ENCODE data around the gene SLC4A3.

Gene SLC4A3

DNA sequence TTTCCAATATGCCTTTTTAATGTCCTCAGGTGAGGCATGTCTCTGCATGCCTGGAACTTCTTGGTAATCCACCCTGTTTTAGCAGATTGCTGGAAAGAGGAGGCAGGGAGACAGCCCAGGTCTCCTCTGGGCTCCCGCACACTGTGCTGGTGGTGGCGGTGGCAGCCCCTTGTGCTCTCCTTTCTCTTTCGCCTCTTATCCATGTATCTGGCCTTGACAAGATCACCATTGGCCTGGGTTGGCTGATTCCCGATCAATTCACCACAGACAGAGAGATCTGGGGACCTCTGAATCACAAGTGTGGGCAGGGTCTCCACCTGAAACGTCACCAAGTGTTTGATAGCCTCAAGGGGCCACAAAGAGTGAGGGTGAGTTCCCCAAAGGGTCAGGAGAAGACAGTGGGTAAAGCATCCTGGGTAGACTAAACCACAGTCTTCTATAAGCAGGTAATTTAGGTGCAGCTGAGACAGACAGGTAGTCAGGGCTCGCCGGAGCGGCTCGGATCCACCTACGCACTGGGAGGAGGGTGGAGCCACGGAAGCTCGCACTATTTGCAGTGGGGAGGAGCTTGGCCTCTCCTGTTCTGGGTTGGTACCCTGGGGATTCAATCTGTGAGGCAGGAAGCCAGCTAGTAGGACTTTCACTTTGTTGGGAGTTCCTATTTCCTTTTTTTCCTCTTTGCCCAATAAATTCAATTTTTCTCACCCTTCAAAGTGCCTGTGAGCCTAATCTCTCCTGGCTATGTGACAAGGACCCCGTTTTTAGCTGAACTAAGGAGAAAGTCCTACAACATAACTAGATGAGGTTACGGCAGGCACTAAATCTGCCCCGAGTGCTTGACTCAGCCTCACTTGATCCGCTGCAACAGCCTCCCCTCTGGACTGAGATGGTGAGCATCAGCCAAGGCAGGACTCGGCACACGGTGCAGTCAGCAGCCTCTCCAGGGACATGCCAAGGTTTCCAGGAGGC lies 57.6 kb downstream of the SLC4A3 start:
- peak; percentile 47 to 63 for DNase-seq

DNA sequence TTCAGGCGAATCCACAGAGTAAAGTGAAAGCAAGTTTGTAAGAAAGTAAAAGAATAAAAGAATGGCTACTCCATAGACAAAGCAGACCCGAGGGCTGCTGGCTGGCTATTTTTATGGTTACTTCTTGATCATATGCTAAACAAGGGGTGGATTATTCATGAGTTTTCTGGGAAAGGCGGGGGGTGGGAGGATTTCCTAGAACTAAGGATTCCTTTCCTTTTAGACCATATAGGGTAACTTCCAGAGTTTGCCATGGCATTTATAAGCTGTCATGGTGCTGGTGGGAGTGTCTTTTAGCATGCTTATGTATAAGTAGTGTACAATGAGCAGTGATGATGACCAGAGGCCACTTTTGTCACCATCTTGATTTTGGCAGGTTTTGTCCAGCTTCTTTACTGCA lies 59.8 kb downstream of the SLC4A3 start:
- DNase-seq, result no peak

GRCh38 chr2:219687882-219688559 lies 60.6 kb downstream of the SLC4A3 start:
- DNase-seq, result no peak

GRCh38 chr2:219688560-219689445 lies 61.4 kb downstream of the SLC4A3 start:
- DNase-seq, result no peak

DNA sequence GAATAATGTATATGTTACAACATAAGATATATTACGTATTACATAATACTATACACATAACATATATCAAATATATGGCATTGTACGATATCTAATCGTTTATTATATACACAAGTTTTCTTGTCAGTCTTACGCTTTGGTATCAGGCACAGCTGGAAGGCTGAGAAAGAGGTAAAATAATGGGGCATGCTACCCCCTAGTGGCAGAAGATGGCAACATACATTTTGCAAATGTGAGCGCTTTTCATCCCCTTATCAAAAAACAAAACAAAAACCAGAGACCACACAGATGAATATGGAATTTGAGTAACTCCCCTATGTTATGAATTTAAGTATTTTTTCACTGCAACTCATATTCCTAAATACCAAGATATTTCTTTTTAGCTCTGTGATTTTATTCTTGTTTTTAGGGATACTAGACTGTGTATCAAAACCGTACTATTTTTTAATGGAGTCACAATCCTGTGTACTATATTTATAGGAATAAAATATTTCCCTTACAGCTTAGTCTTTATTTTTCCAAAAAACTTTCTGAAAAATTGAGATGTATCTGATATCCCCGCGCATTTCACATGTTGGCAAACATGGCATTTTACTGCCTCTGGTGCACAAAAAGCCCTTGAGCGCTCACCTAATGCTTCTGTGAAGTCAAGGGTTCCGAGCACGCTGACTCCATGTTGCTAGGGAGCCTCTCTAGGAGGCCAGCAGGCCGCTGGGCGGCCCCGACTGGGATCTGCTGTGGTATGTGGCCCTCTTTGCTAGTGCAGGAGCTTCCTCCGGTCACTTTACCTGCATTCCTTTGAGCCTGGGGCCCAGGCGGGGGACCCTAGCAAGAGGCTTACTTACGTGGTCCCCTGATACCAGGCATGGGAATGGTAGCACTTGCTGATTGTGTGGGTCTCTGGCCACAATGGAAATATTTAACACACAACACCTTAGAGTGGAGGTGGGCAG lies 62.5 kb downstream of the SLC4A3 start:
- peak; percentile 7 to 11 for DNase-seq

DNA sequence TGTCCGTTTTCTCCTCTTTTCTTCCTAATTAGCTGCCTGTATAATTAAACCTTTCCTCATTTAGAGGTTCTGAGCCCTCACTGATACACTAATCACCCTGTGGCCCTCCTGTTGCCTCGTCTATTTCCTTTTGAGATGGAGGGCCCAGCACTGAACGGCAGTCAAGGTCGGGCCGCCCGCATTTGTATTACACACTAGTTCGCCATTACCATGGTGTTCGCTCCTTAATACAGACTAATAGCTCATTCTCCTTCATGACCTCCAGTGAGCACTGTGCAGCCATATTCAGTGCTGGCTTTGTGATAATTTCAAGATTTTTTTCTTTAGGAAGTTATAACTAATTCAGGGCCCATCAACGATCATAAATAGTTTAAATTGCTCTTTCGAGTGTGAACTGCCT lies 64.1 kb downstream of the SLC4A3 start:
- no peak for DNase-seq
